KOPT-K1 (cell line): ENCODE results near the gene SLC27A5.
"Not testable (repeated sequence)": the region's sequence is repeated elsewhere in the genome, so short reads cannot be mapped to it uniquely, and the experiment has no call there.

Source experiments
- H3K27ac ChIP-seq: fragments of 200-600 bp; sonication (generic); 2 replicates; pipeline ENCODE4 v1.5.1; 2016; ENCODE audit warnings: antibody characterized with exemption, mild to moderate bottlenecking, low read depth, low read length; ENCODE audit not compliant: poor library complexity, severe bottlenecking
- H3K36me3 ChIP-seq: fragments of 200-600 bp; sonication (generic); 2 replicates; pipeline ENCODE4 v1.5.1; 2017; ENCODE audit warnings: antibody characterized with exemption, mild to moderate bottlenecking, low read length, moderate library complexity; ENCODE audit not compliant: insufficient read depth
- H3K9me3 ChIP-seq: fragments of 200-600 bp; sonication (generic); 2 replicates; pipeline ENCODE4 v1.5.1; 2017; ENCODE audit warnings: antibody characterized with exemption, low read length, mild to moderate bottlenecking; ENCODE audit not compliant: insufficient read depth, poor library complexity, severe bottlenecking

SLC27A5 gene

DNA sequence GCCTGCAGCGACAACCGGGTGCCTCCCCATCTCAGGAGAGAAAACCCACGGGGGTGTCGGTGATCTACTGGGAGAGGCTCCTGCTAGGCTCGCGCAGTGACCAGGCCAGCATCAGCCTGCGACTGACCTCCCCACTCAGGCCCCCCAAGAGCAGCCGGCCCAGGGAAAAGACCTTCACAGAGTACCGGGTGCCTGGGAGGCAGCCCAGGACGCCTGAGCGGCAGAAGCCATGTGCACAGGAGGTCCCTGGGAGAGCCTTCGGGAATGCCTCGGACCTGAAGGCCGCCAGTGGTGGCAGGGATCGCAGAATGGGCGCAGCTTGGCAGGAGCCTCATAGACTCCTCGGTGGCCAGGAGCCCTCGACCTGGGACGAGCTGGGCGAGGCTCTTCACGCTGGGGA, 56.5 kb downstream of the SLC27A5 start:
- H3K36me3 ChIP-seq, result peaks cover 29% of the 10 kb centered on the region
- peaks cover 5% of the 10 kb centered on the region for H3K9me3 ChIP-seq
- no peak overlapping the region for H3K27ac ChIP-seq

GRCh38 chr19:58453743-58454142, 58.0 kb downstream of the SLC27A5 start:
- Histone ChIP-seq H3K27ac (no peak overlapping the region), H3K9me3 (peaks cover 20% of the 10 kb centered on the region), H3K36me3 (peaks cover 29% of the 10 kb centered on the region)

GRCh38 chr19:58451358-58452101, 60.3 kb downstream of the SLC27A5 start, which contains the start of gene ZNF324B:
TSS of gene ZNF324B (plus strand) at chr19:58451622. CDS start at chr19:58453702, 2,080 bp downstream.
- Histone ChIP-seq H3K36me3 (peaks cover 18% of the 10 kb centered on the region), H3K27ac (peak within 1 kb of the TSS; percentile 56), H3K9me3 (peaks cover 40% of the 10 kb centered on the region)

GRCh38 chr19:58450856-58451357, 60.9 kb downstream of the SLC27A5 start:
- Histone ChIP-seq H3K9me3 (peaks cover 40% of the 10 kb centered on the region), H3K36me3 (peaks cover 12% of the 10 kb centered on the region), H3K27ac (no peak overlapping the region)

DNA sequence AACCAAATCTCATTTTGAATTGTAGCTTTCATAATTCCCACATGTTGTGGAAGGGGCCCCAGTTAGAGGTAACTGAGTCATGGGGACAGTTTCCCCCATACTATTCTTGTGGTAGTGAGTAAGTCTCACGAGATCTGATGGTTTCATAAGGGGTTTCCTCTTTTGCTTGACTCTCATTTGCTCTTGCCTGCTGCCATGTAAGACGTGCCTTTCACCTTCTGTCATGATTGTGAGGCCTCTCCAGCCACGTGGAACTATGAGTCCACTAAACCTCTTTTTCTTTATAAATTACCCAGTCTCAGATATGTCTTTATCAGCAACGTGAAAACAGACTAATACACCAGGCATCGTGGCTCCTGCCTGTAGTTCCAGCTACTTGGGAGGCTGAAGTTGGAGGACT, 61.8 kb downstream of the SLC27A5 start:
- peaks cover 40% of the 10 kb centered on the region for H3K9me3 ChIP-seq
- H3K36me3 ChIP-seq, result peaks cover 12% of the 10 kb centered on the region
- not testable (repeated sequence) for H3K27ac ChIP-seq

- H3K9me3 ChIP-seq, result peaks cover 40% of the 10 kb centered on the region
- not testable (repeated sequence) for H3K27ac ChIP-seq, H3K36me3 ChIP-seq
Measured at GRCh38 chr19:58448860-58449259, 62.9 kb downstream of the SLC27A5 start.
